Trophoblast cell (in vitro differentiated cells and primary cell): ENCODE results near the gene DBI.

Source experiments
- DNase-seq, 2 donors: peaks; one replicate each; pipeline ENCODE4 v3.0.0-alpha.2; 2016
- H2AFZ ChIP-seq: 2 replicates; pipeline ENCODE4 v1.6.1; 2013; ENCODE audit warnings: low read length, moderate library complexity, mild to moderate bottlenecking; ENCODE audit not compliant: insufficient read depth, poor library complexity
- H2AK5ac ChIP-seq: 2 replicates; pipeline ENCODE4 v1.6.1; 2013; ENCODE audit warnings: mild to moderate bottlenecking, low read length
- H2BK120ac ChIP-seq: 2 replicates; pipeline ENCODE4 v1.6.1; 2013; ENCODE audit warnings: low read length, mild to moderate bottlenecking, moderate library complexity; ENCODE audit not compliant: insufficient read depth, poor library complexity
- H2BK12ac ChIP-seq: 2 replicates; pipeline ENCODE4 v1.6.1; 2013; ENCODE audit warnings: mild to moderate bottlenecking, low read length, moderate library complexity
- H2BK5ac ChIP-seq: 2 replicates; pipeline ENCODE4 v1.6.1; 2013; ENCODE audit warnings: low read length, low read depth, moderate library complexity, mild to moderate bottlenecking; ENCODE audit not compliant: poor library complexity
- H3K14ac ChIP-seq: 2 replicates; pipeline ENCODE4 v1.6.1; 2013; ENCODE audit warnings: mild to moderate bottlenecking, low read length
- H3K18ac ChIP-seq: 2 replicates; pipeline ENCODE4 v1.6.1; 2013; ENCODE audit warnings: mild to moderate bottlenecking, low read length
- H3K23ac ChIP-seq: 2 replicates; pipeline ENCODE4 v1.6.1; 2013; ENCODE audit warnings: low read length
- H3K27ac ChIP-seq: 2 replicates; pipeline ENCODE4 v1.5.1; 2013; ENCODE audit warnings: low read depth, mild to moderate bottlenecking, inconsistent platforms, low read length, moderate library complexity
- H3K27me3 ChIP-seq: 2 replicates; pipeline ENCODE4 v1.6.1; 2013; ENCODE audit warnings: inconsistent platforms, mild to moderate bottlenecking, low read length, moderate library complexity; ENCODE audit not compliant: insufficient read depth
- H3K36me3 ChIP-seq, 2 experiments: 1 replicate in 1 of 2; 2 replicates in 1 of 2; pipeline ENCODE4 v1.6.1; 2013; ENCODE audit warnings: low read length in 2 of 2, mild to moderate bottlenecking in 2 of 2, moderate library complexity in 1 of 2; ENCODE audit not compliant: insufficient read depth in 2 of 2, control insufficient read depth in 1 of 2
- H3K4ac ChIP-seq: 2 replicates; pipeline ENCODE4 v1.6.1; 2013; ENCODE audit warnings: low read depth, mild to moderate bottlenecking, low read length, moderate library complexity
- H3K4me1 ChIP-seq, 2 experiments: 1 replicate in 1 of 2; 2 replicates in 1 of 2; pipeline ENCODE4 v1.6.1; 2013; ENCODE audit warnings: low read length in 2 of 2, mild to moderate bottlenecking in 2 of 2, moderate library complexity in 1 of 2; ENCODE audit not compliant: insufficient read depth in 2 of 2, control insufficient read depth in 1 of 2
- H3K4me2 ChIP-seq: 2 replicates; pipeline ENCODE4 v1.6.1; 2013; ENCODE audit warnings: inconsistent platforms, mild to moderate bottlenecking, low read length, moderate library complexity
- H3K4me3 ChIP-seq: 2 replicates; pipeline ENCODE4 v1.5.1; 2013; ENCODE audit warnings: mild to moderate bottlenecking, low read depth, low read length, inconsistent platforms
- H3K79me1 ChIP-seq: one replicate; pipeline ENCODE4 v1.6.1; 2013; ENCODE audit warnings: low read length
- H3K79me2 ChIP-seq: 2 replicates; pipeline ENCODE4 v1.6.1; 2013; ENCODE audit warnings: low read length, mild to moderate bottlenecking; ENCODE audit not compliant: control insufficient read depth, insufficient read depth, poor library complexity
- H3K9ac ChIP-seq: 2 replicates; pipeline ENCODE4 v1.6.1; 2013; ENCODE audit warnings: mild to moderate bottlenecking, low read length
- H3K9me3 ChIP-seq: 2 replicates; pipeline ENCODE4 v1.6.1; 2013; ENCODE audit warnings: low read depth, mild to moderate bottlenecking, control low read depth, inconsistent platforms, low read length; ENCODE audit not compliant: insufficient read depth
- H4K12ac ChIP-seq: 2 replicates; pipeline ENCODE4 v1.6.1; 2013; ENCODE audit warnings: low read depth, mild to moderate bottlenecking, low read length, moderate library complexity
- H4K8ac ChIP-seq: 2 replicates; pipeline ENCODE4 v1.6.1; 2013; ENCODE audit warnings: low read depth, mild to moderate bottlenecking, low read length, moderate library complexity
- H4K91ac ChIP-seq: one replicate; pipeline ENCODE4 v1.6.1; 2013; ENCODE audit warnings: low read depth, mild to moderate bottlenecking, low read length, moderate library complexity
- WGBS: extraction: QIAGEN DNeasy Blood & Tissue Kit; methylation state at CpG from one replicate; pipeline ENCODE4 v1.1.7; 2013; ENCODE audit warnings: missing lambda C conversion rate; ENCODE audit not compliant: insufficient read length, insufficient coverage; ENCODE audit errors: extremely low coverage; 5-methylcytosine and 5-hydroxymethylcytosine counted together

The DBI gene

GRCh38 chr2:119385466-119385865 is 18.7 kb downstream of the DBI start:
- no peaks in the 10 kb centered on the region for H3K36me3 ChIP-seq
- no CpG with 5 or more reads among the region's 3 CpGs for WGBS
- H2BK120ac ChIP-seq = no peak overlapping the region
- H3K4me1 ChIP-seq = peaks cover 8 to 11% of the 10 kb centered on the region in 2 experiments
- H2AK5ac ChIP-seq = no peak overlapping the region
- no peak overlapping the region for H3K23ac ChIP-seq
- no peak overlapping the region for H3K4me2 ChIP-seq
- peaks cover 2% of the 10 kb centered on the region for H3K79me1 ChIP-seq
- H4K91ac ChIP-seq = no peak overlapping the region
- no peak overlapping the region for H4K8ac ChIP-seq
- H2BK5ac ChIP-seq = no peak overlapping the region
- H2BK12ac ChIP-seq = no peak overlapping the region
- H4K12ac ChIP-seq = no peak overlapping the region
- no peak overlapping the region for H3K4ac ChIP-seq
- no peaks in the 10 kb centered on the region for H3K27me3 ChIP-seq
- DNase-seq = no peak
- no peak overlapping the region for H3K4me3 ChIP-seq
- no peak overlapping the region for H3K14ac ChIP-seq
- no peak overlapping the region for H2AFZ ChIP-seq
- no peaks in the 10 kb centered on the region for H3K9me3 ChIP-seq
- no peak overlapping the region for H3K18ac ChIP-seq
- no peak overlapping the region for H3K27ac ChIP-seq
- no peak overlapping the region for H3K9ac ChIP-seq
- H3K79me2 ChIP-seq = no peaks in the 10 kb centered on the region

GRCh38 chr2:119387381-119388129 is 20.8 kb downstream of the DBI start:
- Histone ChIP-seq H2BK12ac (no peak overlapping the region), H3K4me1 (peaks cover 8 to 11% of the 10 kb centered on the region in 2 experiments), H2AFZ (no peak overlapping the region), H2BK5ac (no peak overlapping the region), H3K27me3 (no peaks in the 10 kb centered on the region), H3K4me2 (no peak overlapping the region), H3K14ac (no peak overlapping the region), H2BK120ac (no peak overlapping the region), H3K9ac (peak overlapping the region; percentile 22), H3K79me1 (peaks cover 2% of the 10 kb centered on the region), H3K4ac (no peak overlapping the region), H3K9me3 (no peaks in the 10 kb centered on the region), H4K8ac (peak overlapping the region; percentile 82), H4K91ac (no peak overlapping the region), H3K79me2 (no peaks in the 10 kb centered on the region), H3K36me3 (no peaks in the 10 kb centered on the region), H3K4me3 (no peak overlapping the region), H3K23ac (no peak overlapping the region), H2AK5ac (no peak overlapping the region), H3K27ac (no peak overlapping the region), H4K12ac (no peak overlapping the region), H3K18ac (no peak overlapping the region)
- DNase-seq = peak in 1 of 2 donors; percentile 52
- no CpG with 5 or more reads among the region's 9 CpGs for WGBS

- no peak overlapping the region for H3K4me2 ChIP-seq
- no peaks in the 10 kb centered on the region for H3K79me2 ChIP-seq
- no peak overlapping the region for H3K23ac ChIP-seq
- H2AFZ ChIP-seq = no peak overlapping the region
- H3K4ac ChIP-seq = no peak overlapping the region
- no peak overlapping the region for H2BK12ac ChIP-seq
- H3K36me3 ChIP-seq = no peaks in the 10 kb centered on the region
- no peak overlapping the region for H2BK5ac ChIP-seq
- H3K18ac ChIP-seq = no peak overlapping the region
- H3K9ac ChIP-seq = no peak overlapping the region
- H4K91ac ChIP-seq = no peak overlapping the region
- no peak for DNase-seq
- no peak overlapping the region for H3K27ac ChIP-seq
- H3K9me3 ChIP-seq = no peaks in the 10 kb centered on the region
- H3K27me3 ChIP-seq = no peaks in the 10 kb centered on the region
- no peak overlapping the region for H2AK5ac ChIP-seq
- peaks cover 2% of the 10 kb centered on the region for H3K79me1 ChIP-seq
- no peak overlapping the region for H4K8ac ChIP-seq
- no peak overlapping the region for H4K12ac ChIP-seq
- H2BK120ac ChIP-seq = no peak overlapping the region
- WGBS = no CpG with 5 or more reads among the region's 5 CpGs
- peaks cover 8 to 11% of the 10 kb centered on the region in 2 experiments for H3K4me1 ChIP-seq
- no peak overlapping the region for H3K4me3 ChIP-seq
- H3K14ac ChIP-seq = no peak overlapping the region
Observed at GRCh38 chr2:119389615-119390306, 23.0 kb downstream of the DBI start.

- Histone ChIP-seq H3K18ac (no peak overlapping the region), H3K4me2 (no peak overlapping the region), H3K9me3 (no peaks in the 10 kb centered on the region), H3K23ac (no peak overlapping the region), H3K79me2 (no peaks in the 10 kb centered on the region), H2BK12ac (no peak overlapping the region), H2BK120ac (no peak overlapping the region), H3K14ac (no peak overlapping the region), H3K9ac (no peak overlapping the region), H4K91ac (no peak overlapping the region), H3K4me3 (no peak overlapping the region), H4K8ac (no peak overlapping the region), H3K27ac (no peak overlapping the region), H3K4me1 (peaks cover 11 to 14% of the 10 kb centered on the region in 2 experiments), H3K36me3 (no peaks in the 10 kb centered on the region), H2BK5ac (no peak overlapping the region), H3K79me1 (no peaks in the 10 kb centered on the region), H2AFZ (no peak overlapping the region), H2AK5ac (no peak overlapping the region), H3K4ac (no peak overlapping the region), H3K27me3 (no peaks in the 10 kb centered on the region), H4K12ac (no peak overlapping the region)
- WGBS = no CpG with 5 or more reads among the region's 3 CpGs
- DNase-seq = no peak
Observed at GRCh38 chr2:119393971-119394748, 27.4 kb downstream of the DBI start.
